HCT116 (cell line): ENCODE measurements around the gene SH3BP4.

Experiments
- ATF3 ChIP-seq: IDR thresholded peaks from 2 replicates; pipeline ENCODE4 v1.6.1; 2012
- CTCF ChIP-seq, 3 experiments: fragments of 200-600 bp in 1 of 3; sonication (generic) in 1 of 3; IDR thresholded peaks in 2 of 3; conservative IDR thresholded peaks in 1 of 3; 2 replicates each; pipeline ENCODE4 v1.5.1; 2012 to 2017; ENCODE audit warnings: low read depth in 2 of 3, low read length in 2 of 3, antibody characterized with exemption in 1 of 3, borderline replicate concordance in 1 of 3, control low read depth in 1 of 3, mild to moderate bottlenecking in 1 of 3, mixed read lengths in 1 of 3, mixed run types in 1 of 3, moderate library complexity in 1 of 3; ENCODE audit not compliant: insufficient read depth in 1 of 3
- EGR1 ChIP-seq: IDR thresholded peaks from 2 replicates; pipeline ENCODE4 v1.6.1; 2012; ENCODE audit warnings: low read depth
- EZH2 ChIP-seq: fragments of 200-600 bp; sonication (generic); IDR thresholded peaks from 2 replicates; pipeline ENCODE4 v1.6.1; 2017; ENCODE audit warnings: antibody characterized with exemption, mixed run types
- EZH2phosphoT487 ChIP-seq: fragments of 200-600 bp; IDR thresholded peaks from 2 replicates; pipeline ENCODE4 v1.6.1; 2018; ENCODE audit warnings: antibody characterized with exemption, borderline replicate concordance
- JUND ChIP-seq: IDR thresholded peaks from 2 replicates; pipeline ENCODE4 v1.6.1; 2012
- POLR2A ChIP-seq: IDR thresholded peaks from 2 replicates; pipeline ENCODE4 v1.7.0; 2011; ENCODE audit warnings: borderline replicate concordance; ENCODE audit not compliant: insufficient read depth, insufficient read length; ENCODE audit errors: extremely low read depth
- POLR2AphosphoS5 ChIP-seq: IDR thresholded peaks from 2 replicates; pipeline ENCODE4 v1.6.1; 2011; ENCODE audit warnings: mild to moderate bottlenecking, low read depth, low read length, moderate library complexity
- SIN3A ChIP-seq: IDR thresholded peaks from 2 replicates; pipeline ENCODE4 v1.6.1; 2012; ENCODE audit warnings: low read depth
- TCF7L2 ChIP-seq: IDR thresholded peaks from 2 replicates; pipeline ENCODE4 v1.7.0; 2011; ENCODE audit warnings: borderline replicate concordance, inconsistent platforms; ENCODE audit not compliant: insufficient read depth, insufficient read length; ENCODE audit errors: extremely low read depth
- YY1 ChIP-seq: IDR thresholded peaks from 2 replicates; pipeline ENCODE4 v1.6.1; 2011; ENCODE audit warnings: low read length, low read depth, moderate library complexity, mild to moderate bottlenecking; ENCODE audit not compliant: insufficient replicate concordance; ENCODE audit errors: extremely low read depth
- ZNF274 ChIP-seq: fragments of 200-500 bp; sonication (Bioruptor generic); IDR thresholded peaks from 2 replicates; pipeline ENCODE4 v1.6.1; 2014; ENCODE audit warnings: mild to moderate bottlenecking, low read depth, low read length, inconsistent platforms

- TF ChIP-seq CTCF (IDR thresholded peaks at IDR 0.05 in 2 of 3, conservative IDR thresholded peaks at IDR 0.05 in 1 of 3; ENCODE audit: borderline replicate concordance in 1 of 3, insufficient read depth in 1 of 3, low read depth in 2 of 3, low read length in 2 of 3) (no peak), POLR2A (no peak), SIN3A (no peak), ATF3 (no peak), EZH2phosphoT487 (no peak), TCF7L2 (no peak), ZNF274 (no peak), POLR2AphosphoS5 (no peak), JUND (no peak), EZH2 (no peak), YY1 (no peak), EGR1 (no peak)
Observed at GRCh38 chr2:234991793-234992192, 40.0 kb downstream of the SH3BP4 start.
